ENCODE results near the gene EFCAB6. TPM values are rescaled to one million over a fixed set of nuclear protein-coding genes. Genes with fewer than 3 reads are reported as not detected.

The EFCAB6 gene
- total RNA-seq, 1 experiment from 2014 or later: 0.52 TPM

DNA sequence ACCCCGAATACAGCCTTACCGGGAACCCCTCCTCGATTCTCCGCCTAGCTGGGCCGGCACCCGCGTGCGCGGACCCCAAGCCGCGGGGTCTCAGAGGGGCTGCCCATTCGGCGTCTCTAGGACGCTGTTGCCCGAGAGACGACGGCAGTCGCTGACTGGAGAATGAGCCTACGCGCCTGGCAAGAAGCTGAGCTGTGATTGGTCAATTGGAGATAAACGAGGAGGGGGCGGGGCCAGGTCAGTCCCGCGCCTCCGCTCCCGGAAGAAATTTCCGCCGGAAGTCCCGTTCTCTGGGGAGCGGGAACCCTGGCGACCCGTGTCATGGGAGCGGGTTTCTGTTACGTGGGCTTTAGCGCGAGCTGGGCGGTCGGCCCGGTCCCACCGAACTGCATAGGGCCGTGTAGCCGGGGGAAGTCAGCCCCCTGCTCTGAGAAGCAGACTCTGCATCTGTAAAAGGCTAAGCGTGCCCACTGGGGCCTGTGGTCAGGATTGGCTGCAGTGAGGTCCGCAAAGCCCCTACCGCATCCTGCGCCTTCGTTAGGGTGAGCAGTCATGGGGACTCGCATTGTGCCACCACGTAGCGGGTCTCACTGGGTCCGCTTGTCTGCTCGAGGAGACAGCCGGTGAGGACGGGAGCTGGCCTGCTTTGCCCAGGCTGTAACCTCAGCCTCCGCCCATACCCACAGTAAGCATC lies at the start of gene EFCAB6 (continued):
- TF ChIP-seq JUND (IDR thresholded peaks at IDR 0.05) (no peak), ZFX (IDR thresholded peaks at IDR 0.05) (peak; percentile 60; the same call in 1 of the 2 replicates), EGR1 (IDR thresholded peaks at IDR 0.05; ENCODE audit: low read depth) (0 out of 2 replicates have a peak, but pooled peaks have one; percentile 38), SRF (IDR thresholded peaks at IDR 0.05; ENCODE audit: low read depth) (no peak), FOSL1 (IDR thresholded peaks at IDR 0.05; ENCODE audit: low read depth) (no peak), ZNF274 (IDR thresholded peaks at IDR 0.05; ENCODE audit: low read depth, low read length) (no peak), CEBPB (IDR thresholded peaks at IDR 0.05; ENCODE audit: low read depth) (no peak)
- TF ChIP-seq, protein P1, sequence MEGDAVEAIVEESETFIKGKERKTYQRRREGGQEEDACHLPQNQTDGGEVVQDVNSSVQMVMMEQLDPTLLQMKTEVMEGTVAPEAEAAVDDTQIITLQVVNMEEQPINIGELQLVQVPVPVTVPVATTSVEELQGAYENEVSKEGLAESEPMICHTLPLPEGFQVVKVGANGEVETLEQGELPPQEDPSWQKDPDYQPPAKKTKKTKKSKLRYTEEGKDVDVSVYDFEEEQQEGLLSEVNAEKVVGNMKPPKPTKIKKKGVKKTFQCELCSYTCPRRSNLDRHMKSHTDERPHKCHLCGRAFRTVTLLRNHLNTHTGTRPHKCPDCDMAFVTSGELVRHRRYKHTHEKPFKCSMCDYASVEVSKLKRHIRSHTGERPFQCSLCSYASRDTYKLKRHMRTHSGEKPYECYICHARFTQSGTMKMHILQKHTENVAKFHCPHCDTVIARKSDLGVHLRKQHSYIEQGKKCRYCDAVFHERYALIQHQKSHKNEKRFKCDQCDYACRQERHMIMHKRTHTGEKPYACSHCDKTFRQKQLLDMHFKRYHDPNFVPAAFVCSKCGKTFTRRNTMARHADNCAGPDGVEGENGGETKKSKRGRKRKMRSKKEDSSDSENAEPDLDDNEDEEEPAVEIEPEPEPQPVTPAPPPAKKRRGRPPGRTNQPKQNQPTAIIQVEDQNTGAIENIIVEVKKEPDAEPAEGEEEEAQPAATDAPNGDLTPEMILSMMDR (IDR thresholded peaks at IDR 0.05 in 2 of 3, conservative IDR thresholded peaks at IDR 0.05 in 1 of 3; ENCODE audit: borderline replicate concordance in 1 of 3, insufficient read depth in 1 of 3, low read depth in 2 of 3, low read length in 2 of 3): no peak
- TF ChIP-seq, protein P2, sequence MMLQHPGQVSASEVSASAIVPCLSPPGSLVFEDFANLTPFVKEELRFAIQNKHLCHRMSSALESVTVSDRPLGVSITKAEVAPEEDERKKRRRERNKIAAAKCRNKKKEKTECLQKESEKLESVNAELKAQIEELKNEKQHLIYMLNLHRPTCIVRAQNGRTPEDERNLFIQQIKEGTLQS (IDR thresholded peaks at IDR 0.05): no peak

DNA sequence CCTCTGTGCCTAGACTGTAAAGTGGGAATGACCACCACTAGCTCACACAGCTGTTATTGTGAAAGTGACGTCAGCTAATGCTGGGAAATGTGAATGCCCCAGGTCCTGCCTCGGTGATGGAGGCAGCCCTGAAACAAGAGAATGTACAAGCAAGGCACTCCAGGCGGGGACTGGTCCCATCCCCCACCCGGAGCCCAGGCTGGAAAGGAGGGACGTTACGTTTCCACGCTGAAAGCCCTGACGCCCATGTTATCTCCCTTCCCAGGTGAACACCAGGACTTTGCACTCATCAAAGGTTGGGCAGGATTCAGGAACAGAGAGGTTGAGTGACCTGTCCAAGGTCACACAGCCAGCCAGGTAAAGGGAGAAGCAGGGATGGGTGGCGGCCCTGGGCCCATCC lies 49.4 kb upstream of the EFCAB6 start:
- CTCF ChIA-PET: no interaction called here
- no peaks in the 10 kb centered on the region for H3K36me3 ChIP-seq (ENCODE audit: control insufficient read depth in 1 of 2, insufficient read depth in 2 of 2, low read length in 2 of 2)
- RAD21 ChIA-PET (ENCODE audit: low non-redundant PET in 1 of 2, low total read pairs in 2 of 2, uncharacterized antibody in 2 of 2, unreplicated experiment in 2 of 2): no interaction called here
- intact Hi-C loops (cut with micrococcal nuclease): no loop called here
- peak overlapping the region; percentile 44 to 55 for H3K4me3 ChIP-seq (replicated peaks in 1 of 2; ENCODE audit: low read depth in 1 of 2, low read length in 2 of 2)
- H3K27ac ChIP-seq (ENCODE audit: low read depth, low read length): no peak overlapping the region
- H2AFZ ChIP-seq (ENCODE audit: low read depth, low read length, poor library complexity, severe bottlenecking): no peak overlapping the region
- peaks cover 0 to 12% of the 10 kb centered on the region in 2 experiments; a peak in 2 of 4 replicates for H3K4me1 ChIP-seq (ENCODE audit: control insufficient read depth in 1 of 2, insufficient read depth in 2 of 2, low read length in 2 of 2)
- ATAC-seq: peak; percentile 52
- H3K9me3 ChIP-seq (ENCODE audit: control insufficient read depth in 1 of 2, insufficient read depth in 1 of 2, low read depth in 1 of 2, low read length in 2 of 2): peaks cover 0 to 3% of the 10 kb centered on the region in 2 experiments; a peak in 1 of 4 replicates
- H3K79me2 ChIP-seq (ENCODE audit: insufficient read depth, low read length): peaks cover 50% of the 10 kb centered on the region
- peaks cover 24% of the 10 kb centered on the region for H3K27me3 ChIP-seq (ENCODE audit: insufficient read depth, low read length)
- no TSS peak for BruUV-seq (replicated peaks)
- peak overlapping the region; percentile 65 for H3K4me2 ChIP-seq (ENCODE audit: low read length)
- H3K9ac ChIP-seq (ENCODE audit: low read length): peak overlapping the region; percentile 42
- H4K20me1 ChIP-seq (ENCODE audit: insufficient read depth): no peaks in the 10 kb centered on the region
- H3K9me2 ChIP-seq (ENCODE audit: insufficient read depth): no peaks in the 10 kb centered on the region
- no peak for DNase-seq (ENCODE audit: low read depth, low spot score)
- POLR2A ChIA-PET: no interaction called here
- TF ChIP-seq CBX3 (IDR thresholded peaks at IDR 0.05; ENCODE audit: low read depth) (no peak), CEBPB (IDR thresholded peaks at IDR 0.05; ENCODE audit: low read depth) (no peak), ELF1 (IDR thresholded peaks at IDR 0.05; ENCODE audit: borderline replicate concordance, low read depth) (no peak), ZFX (IDR thresholded peaks at IDR 0.05) (no peak), JUND (IDR thresholded peaks at IDR 0.05) (no peak), EZH2phosphoT487 (IDR thresholded peaks at IDR 0.05; ENCODE audit: borderline replicate concordance) (no peak), TCF7L2 (IDR thresholded peaks at IDR 0.05; ENCODE audit: borderline replicate concordance, extremely low read depth, insufficient read depth, insufficient read length) (no peak), SRF (IDR thresholded peaks at IDR 0.05; ENCODE audit: low read depth) (no peak), POLR2A (IDR thresholded peaks at IDR 0.05; ENCODE audit: borderline replicate concordance, extremely low read depth, insufficient read depth, insufficient read length) (no peak), EGR1 (IDR thresholded peaks at IDR 0.05; ENCODE audit: low read depth) (no peak)
- TF ChIP-seq, protein P3, sequence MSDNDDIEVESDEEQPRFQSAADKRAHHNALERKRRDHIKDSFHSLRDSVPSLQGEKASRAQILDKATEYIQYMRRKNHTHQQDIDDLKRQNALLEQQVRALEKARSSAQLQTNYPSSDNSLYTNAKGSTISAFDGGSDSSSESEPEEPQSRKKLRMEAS (IDR thresholded peaks at IDR 0.05): no peak
- TF ChIP-seq, protein P1 (IDR thresholded peaks at IDR 0.05 in 2 of 3, conservative IDR thresholded peaks at IDR 0.05 in 1 of 3; ENCODE audit: borderline replicate concordance in 1 of 3, insufficient read depth in 1 of 3, low read depth in 2 of 3, low read length in 2 of 3): no peak
- TF ChIP-seq, protein P4, sequence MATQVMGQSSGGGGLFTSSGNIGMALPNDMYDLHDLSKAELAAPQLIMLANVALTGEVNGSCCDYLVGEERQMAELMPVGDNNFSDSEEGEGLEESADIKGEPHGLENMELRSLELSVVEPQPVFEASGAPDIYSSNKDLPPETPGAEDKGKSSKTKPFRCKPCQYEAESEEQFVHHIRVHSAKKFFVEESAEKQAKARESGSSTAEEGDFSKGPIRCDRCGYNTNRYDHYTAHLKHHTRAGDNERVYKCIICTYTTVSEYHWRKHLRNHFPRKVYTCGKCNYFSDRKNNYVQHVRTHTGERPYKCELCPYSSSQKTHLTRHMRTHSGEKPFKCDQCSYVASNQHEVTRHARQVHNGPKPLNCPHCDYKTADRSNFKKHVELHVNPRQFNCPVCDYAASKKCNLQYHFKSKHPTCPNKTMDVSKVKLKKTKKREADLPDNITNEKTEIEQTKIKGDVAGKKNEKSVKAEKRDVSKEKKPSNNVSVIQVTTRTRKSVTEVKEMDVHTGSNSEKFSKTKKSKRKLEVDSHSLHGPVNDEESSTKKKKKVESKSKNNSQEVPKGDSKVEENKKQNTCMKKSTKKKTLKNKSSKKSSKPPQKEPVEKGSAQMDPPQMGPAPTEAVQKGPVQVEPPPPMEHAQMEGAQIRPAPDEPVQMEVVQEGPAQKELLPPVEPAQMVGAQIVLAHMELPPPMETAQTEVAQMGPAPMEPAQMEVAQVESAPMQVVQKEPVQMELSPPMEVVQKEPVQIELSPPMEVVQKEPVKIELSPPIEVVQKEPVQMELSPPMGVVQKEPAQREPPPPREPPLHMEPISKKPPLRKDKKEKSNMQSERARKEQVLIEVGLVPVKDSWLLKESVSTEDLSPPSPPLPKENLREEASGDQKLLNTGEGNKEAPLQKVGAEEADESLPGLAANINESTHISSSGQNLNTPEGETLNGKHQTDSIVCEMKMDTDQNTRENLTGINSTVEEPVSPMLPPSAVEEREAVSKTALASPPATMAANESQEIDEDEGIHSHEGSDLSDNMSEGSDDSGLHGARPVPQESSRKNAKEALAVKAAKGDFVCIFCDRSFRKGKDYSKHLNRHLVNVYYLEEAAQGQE (IDR thresholded peaks at IDR 0.05; ENCODE audit: low read depth): no peak
